Prostate gland (tissue), 2 donors: ENCODE data around the gene EFCAB3.
"Not testable (repeated sequence)": the region's sequence is repeated elsewhere in the genome, so short reads cannot be mapped to it uniquely, and the experiment has no call there.

Experiments used
- CTCF ChIP-seq, 4 experiments: fragments of 200-600 bp in 2 of 4; fragments of 450-650 bp in 2 of 4; sonication (generic) in 2 of 4; IDR thresholded peaks; 1 replicate in 3 of 4; 2 replicates in 1 of 4; pipeline ENCODE4 v1.5.1; 2016 to 2019; ENCODE audit warnings: antibody characterized with exemption in 4 of 4, mild to moderate bottlenecking in 2 of 4, moderate library complexity in 2 of 4
- POLR2A ChIP-seq: fragments of 450-650 bp; IDR thresholded peaks from one replicate; pipeline ENCODE4 v1.6.1; 2016; ENCODE audit warnings: antibody characterized with exemption, mild to moderate bottlenecking
- POLR2AphosphoS5 ChIP-seq: sonication (generic); formaldehyde crosslinking; IDR thresholded peaks from one replicate; pipeline ENCODE4 v1.6.1; 2017; ENCODE audit warnings: antibody characterized with exemption

- TF ChIP-seq POLR2A; CTCF (IDR thresholded peaks at IDR 0.05); POLR2AphosphoS5: not testable (repeated sequence)
Measured at GRCh38 chr17:62452195-62452594, 71.8 kb downstream of the EFCAB3 start.
